Neural progenitor cell (in vitro differentiated cells): ENCODE measurements around the gene PPP1R9B.

ENCODE experiments used
- CTCF ChIP-seq: fragments of 200-600 bp; sonication (generic); IDR thresholded peaks from 2 replicates; pipeline ENCODE4 v1.5.1; 2017; ENCODE audit warnings: antibody characterized with exemption, mild to moderate bottlenecking
- EZH2 ChIP-seq: fragments of 200-600 bp; sonication (generic); IDR thresholded peaks from 2 replicates; pipeline ENCODE4 v1.6.1; 2017; ENCODE audit warnings: antibody characterized with exemption, mild to moderate bottlenecking, moderate library complexity

- TF ChIP-seq CTCF: no peak
- TF ChIP-seq EZH2: no peak
Observed at GRCh38 chr17:50182783-50183420, 32.4 kb upstream of the PPP1R9B start.
